CD4-positive, alpha-beta T cell treated with Interleukin-15 for 4 hours (primary cell): ENCODE measurements around the gene GRIK4.

ENCODE experiments used
- DNase-seq: peaks from one replicate; pipeline ENCODE4 v3.0.0-alpha.2; 2020; ENCODE audit warnings: low spot score

GRIK4 gene

GRCh38 chr11:120841074-120841473 is 329.5 kb downstream of the GRIK4 start:
- no peak for DNase-seq

GRCh38 chr11:120842195-120842594 is 330.6 kb downstream of the GRIK4 start:
- DNase-seq, result no peak

GRCh38 chr11:120853435-120853834 is 341.9 kb downstream of the GRIK4 start:
- no peak for DNase-seq

GRCh38 chr11:120854988-120855387 is 343.4 kb downstream of the GRIK4 start:
- no peak for DNase-seq

GRCh38 chr11:120857508-120857907 is 346.0 kb downstream of the GRIK4 start:
- no peak for DNase-seq

- DNase-seq, result no peak
Measured at GRCh38 chr11:120858740-120859139, 347.2 kb downstream of the GRIK4 start.

GRCh38 chr11:120859552-120860295 is 348.2 kb downstream of the GRIK4 start:
- no peak for DNase-seq

- DNase-seq, result no peak
Measured at GRCh38 chr11:120863359-120863758, 351.8 kb downstream of the GRIK4 start.

- no peak for DNase-seq
Measured at GRCh38 chr11:120867024-120867423, 355.5 kb downstream of the GRIK4 start.

- no peak for DNase-seq
Measured at GRCh38 chr11:120867531-120867930, 356.0 kb downstream of the GRIK4 start.

GRCh38 chr11:120867988-120868387 is 356.4 kb downstream of the GRIK4 start:
- DNase-seq, result no peak

- no peak for DNase-seq
Measured at GRCh38 chr11:120869097-120869496, 357.5 kb downstream of the GRIK4 start.

- DNase-seq, result no peak
Measured at GRCh38 chr11:120869516-120870011, 358.0 kb downstream of the GRIK4 start.

GRCh38 chr11:120871194-120871593 is 359.6 kb downstream of the GRIK4 start:
- no peak for DNase-seq

- DNase-seq, result no peak
Measured at GRCh38 chr11:120871924-120872323, 360.4 kb downstream of the GRIK4 start.

GRCh38 chr11:120873966-120874735 is 362.6 kb downstream of the GRIK4 start:
- DNase-seq, result no peak

- no peak for DNase-seq
Measured at GRCh38 chr11:120875986-120876385, 364.4 kb downstream of the GRIK4 start.

GRCh38 chr11:120877746-120878365 is 366.3 kb downstream of the GRIK4 start:
- DNase-seq, result no peak

GRCh38 chr11:120878781-120879180 is 367.2 kb downstream of the GRIK4 start:
- no peak for DNase-seq

GRCh38 chr11:120880498-120881175 is 369.1 kb downstream of the GRIK4 start:
- no peak for DNase-seq

- no peak for DNase-seq
Measured at GRCh38 chr11:120881596-120881995, 370.0 kb downstream of the GRIK4 start.

GRCh38 chr11:120882175-120882574 is 370.6 kb downstream of the GRIK4 start:
- no peak for DNase-seq
